ENCODE results near the gene MIB1. TPM values are rescaled to one million over a fixed set of nuclear protein-coding genes. Genes with fewer than 3 reads are reported as not detected.

MIB1 gene
- total and polyA plus RNA-seq, 9 of the 15 experiments (the other 6 are each of a cell fraction or from before 2014, with no cell fraction given) = 7.2 to 43.8 (median 23.2) TPM

DNA sequence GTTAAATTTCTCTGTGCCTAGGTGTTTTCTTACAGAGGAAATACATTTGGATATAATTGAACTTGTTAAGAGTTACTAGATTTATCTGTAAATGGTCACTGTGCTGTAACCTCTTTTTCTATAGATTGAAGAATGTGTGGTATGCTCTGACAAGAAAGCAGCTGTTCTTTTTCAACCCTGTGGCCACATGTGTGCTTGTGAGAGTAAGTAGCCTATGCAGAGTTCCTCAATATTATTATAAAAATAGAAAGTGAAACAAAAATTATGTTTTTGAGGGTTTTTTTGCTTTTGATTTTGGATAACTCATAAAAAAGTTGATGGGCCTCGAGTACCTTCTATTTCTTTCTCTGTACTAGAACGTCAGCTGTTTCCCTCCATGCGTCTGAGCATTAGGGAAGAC is 112.4 kb downstream of the MIB1 start:
- Histone ChIP-seq H3K9ac (ENCODE audit: insufficient read depth in 1 of 2, low read depth in 2 of 2, low read length in 2 of 2) (no peak overlapping the region), H3K4me3 (no peak overlapping the region), H3K27ac (ENCODE audit: extremely low read depth, low read depth, low read length) (no peak overlapping the region), H3K4me1 (replicated peaks in 1 of 2; ENCODE audit: control insufficient read depth in 2 of 2, insufficient read depth in 2 of 2, low read length in 2 of 2) (no peaks in the 10 kb centered on the region), H3K4me2 (ENCODE audit: insufficient read depth, low read length) (no peak overlapping the region), H2AFZ (ENCODE audit: low read depth, low read length) (no peak overlapping the region), H3K36me3 (ENCODE audit: control insufficient read depth, insufficient read depth, low read length) (peaks cover 36% of the 10 kb centered on the region; the same call in 2 of the 3 replicates), H3K9me3 (replicated peaks; ENCODE audit: control insufficient read depth, insufficient read depth, low read depth, low read length) (no peaks in the 10 kb centered on the region), H3K27me3 (ENCODE audit: control insufficient read depth in 2 of 2, insufficient read depth in 2 of 2, low read length in 2 of 2) (no peaks in the 10 kb centered on the region), H3K9me1 (ENCODE audit: control insufficient read depth, insufficient read depth, low read length) (no peaks in the 10 kb centered on the region), H4K20me1 (replicated peaks; ENCODE audit: control insufficient read depth, insufficient read depth, low read length) (no peaks in the 10 kb centered on the region), H3K79me2 (ENCODE audit: control insufficient read depth, insufficient read depth, low read length) (no peaks in the 10 kb centered on the region)
- intact Hi-C loops (cut with micrococcal nuclease) = loop anchor here (5.0 to 10.0 kb wide), 3 partner anchors 58 to 371 kb away; partner anchors contain the start of gene SNRPD1
- DNase-seq (ENCODE audit: extremely low read depth in 1 of 4, low spot score in 3 of 4) (no peak), ATAC-seq (no peak), FAIRE-seq (no peak)
- in situ Hi-C loops (cut with MboI) = no loop called here
- no peak for TF ChIP-seq CREBBP (IDR thresholded peaks at IDR 0.05; ENCODE audit: low read depth, low read length)
- TF ChIP-seq ZNF274 (IDR thresholded peaks at IDR 0.05; ENCODE audit: borderline replicate concordance, low read depth, low read length) = no peak
- TF ChIP-seq ZNF696 (CRISPR knock-in tag; conservative IDR thresholded peaks at IDR 0.05) = no peak
- TF ChIP-seq, protein P1, sequence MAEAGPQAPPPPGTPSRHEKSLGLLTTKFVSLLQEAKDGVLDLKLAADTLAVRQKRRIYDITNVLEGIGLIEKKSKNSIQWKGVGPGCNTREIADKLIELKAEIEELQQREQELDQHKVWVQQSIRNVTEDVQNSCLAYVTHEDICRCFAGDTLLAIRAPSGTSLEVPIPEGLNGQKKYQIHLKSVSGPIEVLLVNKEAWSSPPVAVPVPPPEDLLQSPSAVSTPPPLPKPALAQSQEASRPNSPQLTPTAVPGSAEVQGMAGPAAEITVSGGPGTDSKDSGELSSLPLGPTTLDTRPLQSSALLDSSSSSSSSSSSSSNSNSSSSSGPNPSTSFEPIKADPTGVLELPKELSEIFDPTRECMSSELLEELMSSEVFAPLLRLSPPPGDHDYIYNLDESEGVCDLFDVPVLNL (CRISPR knock-in tag; IDR thresholded peaks at IDR 0.05; ENCODE audit: low read depth) = no peak
- TF ChIP-seq, protein P2, sequence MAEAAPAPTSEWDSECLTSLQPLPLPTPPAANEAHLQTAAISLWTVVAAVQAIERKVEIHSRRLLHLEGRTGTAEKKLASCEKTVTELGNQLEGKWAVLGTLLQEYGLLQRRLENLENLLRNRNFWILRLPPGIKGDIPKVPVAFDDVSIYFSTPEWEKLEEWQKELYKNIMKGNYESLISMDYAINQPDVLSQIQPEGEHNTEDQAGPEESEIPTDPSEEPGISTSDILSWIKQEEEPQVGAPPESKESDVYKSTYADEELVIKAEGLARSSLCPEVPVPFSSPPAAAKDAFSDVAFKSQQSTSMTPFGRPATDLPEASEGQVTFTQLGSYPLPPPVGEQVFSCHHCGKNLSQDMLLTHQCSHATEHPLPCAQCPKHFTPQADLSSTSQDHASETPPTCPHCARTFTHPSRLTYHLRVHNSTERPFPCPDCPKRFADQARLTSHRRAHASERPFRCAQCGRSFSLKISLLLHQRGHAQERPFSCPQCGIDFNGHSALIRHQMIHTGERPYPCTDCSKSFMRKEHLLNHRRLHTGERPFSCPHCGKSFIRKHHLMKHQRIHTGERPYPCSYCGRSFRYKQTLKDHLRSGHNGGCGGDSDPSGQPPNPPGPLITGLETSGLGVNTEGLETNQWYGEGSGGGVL (CRISPR knock-in tag; IDR thresholded peaks at IDR 0.05) = no peak
- TF ChIP-seq NFE2L1 (tag; IDR thresholded peaks at IDR 0.05; ENCODE audit: borderline replicate concordance, low read depth) = no peak
- TF ChIP-seq ARID2 (IDR thresholded peaks at IDR 0.05) = no peak
- no peak for TF ChIP-seq TCF7 (IDR thresholded peaks at IDR 0.05; ENCODE audit: borderline replicate concordance)
- TF ChIP-seq ZNF124 (CRISPR knock-in tag; IDR thresholded peaks at IDR 0.05) = no peak
- BruUV-seq (replicated peaks) = no TSS peak
- CTCF ChIA-PET (ENCODE audit: low intra/inter-chr PET ratio) = no interaction called here
- POLR2A ChIA-PET = interaction anchor here (1.5 kb wide), 1 partner anchor 11 kb away, joined by 3 read pairs; no protein-coding TSS in a partner anchor
- WGBS (ENCODE audit: insufficient coverage, low coverage, missing lambda C conversion rate) = 92% methylated on average over 3 of the region's 3 CpGs
